K562 (cell line): Measurements from ENCODE around the gene KRT38. TPM values are rescaled to one million over a fixed set of nuclear protein-coding genes. Genes with fewer than 3 reads are reported as not detected.

Experiments used
- ATAC-seq: fragments of 200-7000 bp; cut with Tn5 transposase; 3 replicates; pipeline ENCODE4 v1.9.1; 2020; ENCODE audit warnings: moderate library complexity
- BruUV-seq: library from RNA; stranded (reverse); fragments of 400-500 nt; replicated peaks from 2 replicates; lab custom pipeline; 2021; lab: Mats Ljungman, UMichigan
- CTCF ChIA-PET: fragments of 300-600 bp; formaldehyde crosslinking; extraction: SDS; loops from one replicate; lab custom pipeline; 2021; ENCODE audit warnings: low intra/inter-chr PET ratio; lab: Yijun Ruan, JAX
- POLR2A ChIA-PET: fragments of 300-600, 350-650 bp; sonication (Branson Sonifier 250); formaldehyde crosslinking; extraction: SDS; loops from one replicate; lab custom pipeline; 2021; ENCODE audit warnings: antibody characterized with exemption, inconsistent platforms; lab: Yijun Ruan, JAX
- DNase-seq, 4 experiments: peaks; one replicate each; pipeline versions ENCODE4 v3.0.0 to v3.0.0-alpha.2; 2011 to 2018; ENCODE audit warnings: low spot score in 3 of 4, mixed read lengths in 3 of 4; ENCODE audit errors: extremely low read depth in 1 of 4
- FAIRE-seq: peaks from 2 replicates; lab custom pipeline; 2011; peaks lifted over from hg19 to GRCh38; lab: Jason Lieb, UNC
- H2AFZ ChIP-seq: 2 replicates; pipeline ENCODE4 v1.6.0; 2011; ENCODE audit warnings: low read depth, low read length, control low read depth, inconsistent platforms
- H3K27ac ChIP-seq: fragments of 200-600 bp; 3 replicates; pipeline ENCODE4 v1.8.0; 2011; ENCODE audit warnings: low read depth, mild to moderate bottlenecking, control low read depth, inconsistent platforms, low read length, moderate library complexity, mixed read lengths; ENCODE audit errors: extremely low read depth
- H3K27me3 ChIP-seq, 2 experiments: fragments of 300-600 bp in 1 of 2; 2 replicates in 1 of 2; 3 replicates in 1 of 2; pipeline versions ENCODE4 v1.6.0 to v1.8.0; 2011; ENCODE audit warnings: inconsistent platforms in 2 of 2, low read length in 2 of 2, mild to moderate bottlenecking in 1 of 2, mixed read lengths in 1 of 2, moderate library complexity in 1 of 2; ENCODE audit not compliant: control insufficient read depth in 2 of 2, insufficient read depth in 2 of 2
- H3K36me3 ChIP-seq: fragments of 300-600 bp; 3 replicates; pipeline ENCODE4 v1.8.0; 2011; ENCODE audit warnings: mild to moderate bottlenecking, low read length, inconsistent platforms; ENCODE audit not compliant: control insufficient read depth, insufficient read depth
- H3K4me1 ChIP-seq, 2 experiments: fragments of 200-600 bp in 1 of 2; replicated peaks in 1 of 2; 2 replicates in 1 of 2; 3 replicates in 1 of 2; pipeline versions ENCODE4 v1.5.1 to v1.8.0; 2011; ENCODE audit warnings: inconsistent platforms in 2 of 2, low read length in 2 of 2, mild to moderate bottlenecking in 1 of 2, mixed read lengths in 1 of 2, moderate library complexity in 1 of 2; ENCODE audit not compliant: control insufficient read depth in 2 of 2, insufficient read depth in 2 of 2
- H3K4me2 ChIP-seq: 2 replicates; pipeline ENCODE4 v1.6.1; 2011; ENCODE audit warnings: low read length, control low read depth, inconsistent platforms, mixed read lengths; ENCODE audit not compliant: insufficient read depth
- H3K4me3 ChIP-seq: fragments of 200-600 bp; sonication (generic), shearing (Covaris generic); 2 replicates; pipeline ENCODE4 v1.5.1; 2016; ENCODE audit warnings: control low read depth, inconsistent platforms
- H3K79me2 ChIP-seq: fragments of 200-600 bp; 3 replicates; pipeline ENCODE4 v1.8.0; 2011; ENCODE audit warnings: low read length, inconsistent platforms; ENCODE audit not compliant: control insufficient read depth, insufficient read depth
- H3K9ac ChIP-seq, 2 experiments: 2 replicates each; pipeline versions ENCODE4 v1.6.0 to v1.6.1; 2011; ENCODE audit warnings: low read depth in 2 of 2, low read length in 2 of 2, control low read depth in 1 of 2, inconsistent platforms in 1 of 2, mild to moderate bottlenecking in 1 of 2, mixed read lengths in 1 of 2; ENCODE audit not compliant: insufficient read depth in 1 of 2
- H3K9me1 ChIP-seq: one replicate; pipeline ENCODE4 v1.6.0; 2011; ENCODE audit warnings: inconsistent platforms, mild to moderate bottlenecking, low read length, moderate library complexity; ENCODE audit not compliant: control insufficient read depth, insufficient read depth
- H3K9me3 ChIP-seq: replicated peaks from 2 replicates; pipeline ENCODE4 v1.5.1; 2011; ENCODE audit warnings: low read depth, low read length, inconsistent platforms; ENCODE audit not compliant: control insufficient read depth, insufficient read depth
- H4K20me1 ChIP-seq: replicated peaks from 2 replicates; pipeline ENCODE4 v1.6.1; 2011; ENCODE audit warnings: low read length, inconsistent platforms, mixed read lengths; ENCODE audit not compliant: control insufficient read depth, insufficient read depth
- CHAMP1 ChIP-seq: fragments of 450-650 bp; IDR thresholded peaks from 2 replicates; pipeline ENCODE4 v1.6.1; 2016; ENCODE audit warnings: mild to moderate bottlenecking
- FOS ChIP-seq: IDR thresholded peaks from 3 replicates; pipeline ENCODE4 v1.6.1; 2011; ENCODE audit not compliant: insufficient read length; ENCODE audit errors: extremely low read depth
- XRCC3 ChIP-seq: fragments of 450-650 bp; IDR thresholded peaks from 2 replicates; pipeline ENCODE4 v1.6.1; 2017; ENCODE audit warnings: mild to moderate bottlenecking, moderate library complexity
- ZNF407 ChIP-seq: fragments of 450-650 bp; IDR thresholded peaks from 2 replicates; pipeline ENCODE4 v1.6.1; 2016; ENCODE audit warnings: low read depth
- ZNF609 ChIP-seq: sonication (generic); formaldehyde crosslinking; IDR thresholded peaks from 2 replicates; pipeline ENCODE4 v1.8.1; 2023; ENCODE audit warnings: missing genetic modification reagents, mild to moderate bottlenecking, borderline replicate concordance
- WGBS: fragments of 100-300 bp; shearing (Covaris generic); methylation state at CpG from one replicate; pipeline ENCODE4 v1.1.6; 2016; ENCODE audit warnings: low coverage, mixed read lengths; ENCODE audit not compliant: insufficient coverage; ENCODE audit errors: missing lambda C conversion rate; 5-methylcytosine and 5-hydroxymethylcytosine counted together
- in situ Hi-C: fragments of 300-500 bp; cut with MboI; formaldehyde crosslinking; loops from 4 replicates; pipeline ENCODE4 v1.15.0; 2018; ENCODE audit warnings: inconsistent platforms, mixed read lengths
- intact Hi-C: fragments of 100-400 bp; cut with micrococcal nuclease; formaldehyde crosslinking; loops from 2 replicates; pipeline ENCODE4 v1.14.2; 2022
- polyA plus RNA-seq, 8 experiments: library from polyadenylated mRNA; depleted of rRNA in 4 of 8; stranded (reverse) in 5 of 8; unstranded in 3 of 8; fragments of >200 nt; fragmentation: Nextera tagmentation in 2 of 8; fragmentation: Illumina TruSeq in 1 of 8; extraction: Ambion mirVana in 2 of 8; extraction: Trizol in 1 of 8; gene quantifications; 2 replicates each; pipeline versions ENCODE4 v1.2.1 to v1.2.3, GENCODE V29; 2011 to 2014; ENCODE audit warnings: inconsistent platforms in 1 of 8, missing spikeins in 1 of 8
- total RNA-seq, 7 experiments: library from RNA; depleted of rRNA in 6 of 7; stranded (reverse); fragments of >200 nt in 6 of 7; fragmentation: Illumina TruSeq in 2 of 7; extraction: Trizol in 2 of 7; gene quantifications; 2 replicates each; pipeline versions ENCODE4 v1.2.1 to v1.2.3, GENCODE V29; 2011 to 2021; ENCODE audit warnings: low replicate concordance in 1 of 7

The KRT38 gene
- total and polyA plus RNA-seq, 9 of the 15 experiments (the other 6 are each of a cell fraction or from before 2014, with no cell fraction given): not detected

GRCh38 chr17:41396996-41397660 lies 43.7 kb downstream of the KRT38 start, which contains the start of gene KRT31:
Gene KRT31, minus strand, starts transcription at chr17:41397608. Its CDS starts 69 bp downstream, at chr17:41397539.
- no peak for ATAC-seq
- BruUV-seq: no TSS peak
- 1% methylated on average over 13 of the region's 16 CpGs for WGBS
- intact Hi-C loops: no loop called here
- Histone ChIP-seq H3K9me1 (no peaks in the 10 kb centered on the region), H2AFZ (no peak within 1 kb of the TSS), H3K36me3 (no peaks in the 10 kb centered on the region), H3K4me1 (no peaks in the 10 kb centered on the region), H3K9ac (no peak within 1 kb of the TSS), H4K20me1 (no peaks in the 10 kb centered on the region; the same call in 1 of the 2 replicates), H3K79me2 (no peaks in the 10 kb centered on the region), H3K27ac (no peak within 1 kb of the TSS), H3K4me3 (no peak within 1 kb of the TSS), H3K27me3 (peaks cover 4 to 44% of the 10 kb centered on the region in 2 experiments), H3K4me2 (no peak within 1 kb of the TSS), H3K9me3 (no peaks in the 10 kb centered on the region)
- ChIA-PET POLR2A (no interaction called here), CTCF (no interaction called here)
- FAIRE-seq: no peak
- TF ChIP-seq XRCC3 (no peak), ZNF407 (no peak), CHAMP1 (no peak), FOS (no peak), ZNF609 (no peak)
- in situ Hi-C loops: no loop called here
- no peak for DNase-seq
